Measurements from ENCODE around the gene LRRFIP1. TPM values are rescaled to one million over a fixed set of nuclear protein-coding genes. Genes with fewer than 3 reads are reported as not detected.

The LRRFIP1 gene
- total and polyA plus RNA-seq, 2 of the 13 experiments (the other 11 are each of a cell fraction or from before 2014, with no cell fraction given), result 15.9 to 40.5 TPM

- TF ChIP-seq ZBTB40 (IDR thresholded peaks at IDR 0.05), result no peak
- no peak for TF ChIP-seq ZBTB40 (CRISPR knock-in tag; IDR thresholded peaks at IDR 0.05)
- no peak for TF ChIP-seq ZNF136 (CRISPR knock-in tag; IDR thresholded peaks at IDR 0.05; ENCODE audit: low read depth)
- TF ChIP-seq HNF4A (CRISPR knock-in tag; IDR thresholded peaks at IDR 0.05), result peak; percentile 88
- TF ChIP-seq FOSL1 (CRISPR knock-in tag; IDR thresholded peaks at IDR 0.05; ENCODE audit: borderline replicate concordance), result no peak
- 0 out of 2 replicates have a peak, but pooled peaks have one; percentile 22 for TF ChIP-seq ELF1 (CRISPR knock-in tag; IDR thresholded peaks at IDR 0.05)
- TF ChIP-seq ZNF274 (CRISPR knock-in tag; IDR thresholded peaks at IDR 0.05), result no peak
- TF ChIP-seq HDAC1 (CRISPR knock-in tag; IDR thresholded peaks at IDR 0.05), result peak; percentile 54; the same call in 1 of the 2 replicates
- TF ChIP-seq ZNF510 (CRISPR knock-in tag; IDR thresholded peaks at IDR 0.05; ENCODE audit: low read depth), result no peak
- TF ChIP-seq ZBTB34 (CRISPR knock-in tag; IDR thresholded peaks at IDR 0.05), result no peak
- peak; percentile 75 for TF ChIP-seq ZBTB21 (CRISPR knock-in tag; IDR thresholded peaks at IDR 0.05)
- no peak for TF ChIP-seq HOXA7 (CRISPR knock-in tag; IDR thresholded peaks at IDR 0.05)
- TF ChIP-seq RFX1 (IDR thresholded peaks at IDR 0.05), result no peak
- peak; percentile 42; the same call in 1 of the 2 replicates for TF ChIP-seq NCOR1 (IDR thresholded peaks at IDR 0.05; ENCODE audit: borderline replicate concordance, low read length)
- no peak for TF ChIP-seq PLRG1 (conservative IDR thresholded peaks at IDR 0.05)
- TF ChIP-seq RFXAP (CRISPR knock-in tag; IDR thresholded peaks at IDR 0.05; ENCODE audit: borderline replicate concordance), result no peak
- no peak for TF ChIP-seq PAWR (CRISPR knock-in tag; IDR thresholded peaks at IDR 0.05; ENCODE audit: borderline replicate concordance)
- no peak for TF ChIP-seq ZC3H13 (CRISPR knock-in tag; IDR thresholded peaks at IDR 0.05)
- no peak for TF ChIP-seq GZF1 (CRISPR knock-in tag; IDR thresholded peaks at IDR 0.05)
- no peak for TF ChIP-seq SRSF4 (IDR thresholded peaks at IDR 0.05; ENCODE audit: low read depth, low read length, poor library complexity, severe bottlenecking)
- TF ChIP-seq SNAI1 (CRISPR knock-in tag; IDR thresholded peaks at IDR 0.05; ENCODE audit: borderline replicate concordance), result no peak
- TF ChIP-seq SP2 (CRISPR knock-in tag; IDR thresholded peaks at IDR 0.05), result no peak
Measured at GRCh38 chr2:237725661-237726060, 98.3 kb downstream of the LRRFIP1 start (continued).

All from HepG2 (cell line).